Osteocyte (in vitro differentiated cells): Measurements from ENCODE around the gene DOK5. TPM values are rescaled to one million over a fixed set of nuclear protein-coding genes. Genes with fewer than 3 reads are reported as not detected.

Experiments
- DNase-seq: peaks from one replicate; pipeline ENCODE4 v3.0.0; 2021; ENCODE audit warnings: mixed read lengths; ENCODE audit not compliant: unreplicated experiment; ENCODE audit errors: extremely low spot score
- H3K27ac Mint-ChIP-seq: one replicate; pipeline ENCODE4 v1.8.0; 2021; ENCODE audit warnings: mild to moderate bottlenecking, mixed read lengths; ENCODE audit not compliant: unreplicated experiment
- H3K27me3 Mint-ChIP-seq: one replicate; pipeline ENCODE4 v1.8.0; 2021; ENCODE audit warnings: mixed read lengths; ENCODE audit not compliant: unreplicated experiment
- H3K36me3 Mint-ChIP-seq: one replicate; pipeline ENCODE4 v1.8.0; 2021; ENCODE audit warnings: mixed read lengths; ENCODE audit not compliant: unreplicated experiment
- H3K4me1 Mint-ChIP-seq: one replicate; pipeline ENCODE4 v1.8.0; 2021; ENCODE audit warnings: mixed read lengths; ENCODE audit not compliant: unreplicated experiment
- H3K4me3 Mint-ChIP-seq: one replicate; pipeline ENCODE4 v1.8.0; 2021; ENCODE audit warnings: mild to moderate bottlenecking, moderate library complexity, mixed read lengths; ENCODE audit not compliant: unreplicated experiment
- H3K9me3 Mint-ChIP-seq: one replicate; pipeline ENCODE4 v1.8.0; 2021; ENCODE audit warnings: mixed read lengths; ENCODE audit not compliant: unreplicated experiment
- CTCF ChIP-seq: fragments of 200-600 bp; sonication (generic); IDR thresholded peaks from 2 replicates; pipeline ENCODE4 v1.5.0; 2021; ENCODE audit warnings: antibody characterized with exemption, mild to moderate bottlenecking, moderate library complexity
- total RNA-seq: library from RNA; stranded (reverse); gene quantifications from 2 replicates; pipeline ENCODE4 v1.2.1, GENCODE V29; 2021

The DOK5 gene
- total RNA-seq, 1 donor from 2014 or later, result 7.4 TPM

GRCh38 chr20:54587408-54587807, 112.0 kb downstream of the DOK5 start:
- no peak overlapping the region for H3K27ac Mint-ChIP-seq
- H3K27me3 Mint-ChIP-seq, result no peaks in the 10 kb centered on the region
- no peak for TF ChIP-seq CTCF
- no peaks in the 10 kb centered on the region for H3K4me1 Mint-ChIP-seq
- no peaks in the 10 kb centered on the region for H3K36me3 Mint-ChIP-seq
- no peak overlapping the region for H3K4me3 Mint-ChIP-seq
- H3K9me3 Mint-ChIP-seq, result peaks cover 13% of the 10 kb centered on the region
- DNase-seq, result no peak

GRCh38 chr20:54589402-54590030, 114.1 kb downstream of the DOK5 start:
- no peaks in the 10 kb centered on the region for H3K36me3 Mint-ChIP-seq
- no peak for DNase-seq
- no peaks in the 10 kb centered on the region for H3K9me3 Mint-ChIP-seq
- H3K4me1 Mint-ChIP-seq, result no peaks in the 10 kb centered on the region
- TF ChIP-seq CTCF, result no peak
- H3K4me3 Mint-ChIP-seq, result no peak overlapping the region
- H3K27me3 Mint-ChIP-seq, result no peaks in the 10 kb centered on the region
- H3K27ac Mint-ChIP-seq, result no peak overlapping the region

- Mint-ChIP-seq H3K27ac (no peak overlapping the region), H3K36me3 (no peaks in the 10 kb centered on the region), H3K9me3 (no peaks in the 10 kb centered on the region), H3K4me1 (no peaks in the 10 kb centered on the region), H3K4me3 (no peak overlapping the region), H3K27me3 (no peaks in the 10 kb centered on the region)
- TF ChIP-seq CTCF, result no peak
- DNase-seq, result no peak
Measured at GRCh38 chr20:54590856-54591255, 115.5 kb downstream of the DOK5 start.

GRCh38 chr20:54596651-54597050, 121.3 kb downstream of the DOK5 start:
- Mint-ChIP-seq H3K27ac (no peak overlapping the region), H3K27me3 (no peaks in the 10 kb centered on the region), H3K4me1 (no peaks in the 10 kb centered on the region), H3K4me3 (no peak overlapping the region), H3K36me3 (no peaks in the 10 kb centered on the region), H3K9me3 (peaks cover 8% of the 10 kb centered on the region)
- no peak for TF ChIP-seq CTCF
- no peak for DNase-seq

GRCh38 chr20:54598352-54598751, 123.0 kb downstream of the DOK5 start:
- no peak overlapping the region for H3K27ac Mint-ChIP-seq
- no peaks in the 10 kb centered on the region for H3K27me3 Mint-ChIP-seq
- no peaks in the 10 kb centered on the region for H3K36me3 Mint-ChIP-seq

More at GRCh38 chr20:54598352-54598751, 123.0 kb downstream of the DOK5 start:
- no peak overlapping the region for H3K4me3 Mint-ChIP-seq
- no peaks in the 10 kb centered on the region for H3K4me1 Mint-ChIP-seq
- DNase-seq, result no peak
- H3K9me3 Mint-ChIP-seq, result peaks cover 8% of the 10 kb centered on the region
- no peak for TF ChIP-seq CTCF
